Right ventricle myocardium inferior (tissue), 1 donor: ENCODE results near the gene AGPAT2. TPM values are rescaled to one million over a fixed set of nuclear protein-coding genes. Genes with fewer than 3 reads are reported as not detected.
A peak's percentile ranks its signal among the peaks of the same experiment; 100 is the strongest.
"Not testable (repeated sequence)": the region's sequence is repeated elsewhere in the genome, so short reads cannot be mapped to it uniquely, and the experiment has no call there.

ENCODE experiments used
- ATAC-seq: fragments of 200-7000 bp; cut with Tn5 transposase; one replicate; pipeline ENCODE4 v1.9.1; 2020; ENCODE audit warnings: mild to moderate bottlenecking, moderate library complexity
- DNase-seq: peaks from one replicate; pipeline ENCODE4 v3.0.0; 2021; ENCODE audit errors: missing footprints
- intact Hi-C: fragments of 100-400 bp; cut with DNase I; formaldehyde crosslinking; loops from one replicate; pipeline ENCODE4 v1.11.0; 2022
- total RNA-seq: library from RNA; stranded (reverse); fragmentation: NEBNext Ultra II Directional; extraction: Animal tissue kit (Norgen Biotek cat#: 25700); gene quantifications from one replicate; pipeline ENCODE4 v1.2.1, GENCODE V29; 2021
- donor health status: DM: no; HTN: yes; CAD: no; lungs with severe emphysema.

AGPAT2 gene
- total RNA-seq, 1 donor from 2014 or later: 57.9 TPM

DNA sequence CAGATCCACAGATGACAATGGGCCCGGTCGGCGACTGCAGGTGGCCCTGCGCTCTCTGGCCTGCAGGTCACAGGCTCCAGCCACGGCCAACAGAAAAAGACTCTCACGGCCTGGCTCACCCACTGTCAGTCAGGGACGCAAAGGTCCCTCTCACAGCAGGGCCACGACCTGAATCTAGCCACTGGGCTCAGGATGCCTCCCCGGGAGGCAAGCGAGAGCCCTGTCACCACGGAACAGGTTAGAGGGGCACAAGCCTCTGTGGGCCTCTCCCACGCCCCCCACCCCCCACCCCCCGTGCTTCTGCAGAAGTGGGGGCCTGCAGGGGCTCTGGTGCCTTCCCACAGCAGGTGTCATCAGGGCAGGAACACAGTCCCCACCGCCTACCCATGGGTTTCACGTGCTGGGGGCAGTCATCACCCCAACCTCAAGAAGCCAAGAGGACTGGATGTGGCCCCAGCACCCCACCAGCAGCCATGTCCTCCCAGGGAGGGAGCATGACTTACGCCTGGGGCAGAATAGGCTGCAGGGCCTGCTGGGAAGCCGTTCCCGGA is 41.8 kb downstream of the AGPAT2 start:
- DNase-seq (no peak), ATAC-seq (no peak)
- intact Hi-C loops: loop anchor here (2.0 kb wide), 1 partner anchor 17 kb away; the partner anchor contains the start of gene EGFL7

DNA sequence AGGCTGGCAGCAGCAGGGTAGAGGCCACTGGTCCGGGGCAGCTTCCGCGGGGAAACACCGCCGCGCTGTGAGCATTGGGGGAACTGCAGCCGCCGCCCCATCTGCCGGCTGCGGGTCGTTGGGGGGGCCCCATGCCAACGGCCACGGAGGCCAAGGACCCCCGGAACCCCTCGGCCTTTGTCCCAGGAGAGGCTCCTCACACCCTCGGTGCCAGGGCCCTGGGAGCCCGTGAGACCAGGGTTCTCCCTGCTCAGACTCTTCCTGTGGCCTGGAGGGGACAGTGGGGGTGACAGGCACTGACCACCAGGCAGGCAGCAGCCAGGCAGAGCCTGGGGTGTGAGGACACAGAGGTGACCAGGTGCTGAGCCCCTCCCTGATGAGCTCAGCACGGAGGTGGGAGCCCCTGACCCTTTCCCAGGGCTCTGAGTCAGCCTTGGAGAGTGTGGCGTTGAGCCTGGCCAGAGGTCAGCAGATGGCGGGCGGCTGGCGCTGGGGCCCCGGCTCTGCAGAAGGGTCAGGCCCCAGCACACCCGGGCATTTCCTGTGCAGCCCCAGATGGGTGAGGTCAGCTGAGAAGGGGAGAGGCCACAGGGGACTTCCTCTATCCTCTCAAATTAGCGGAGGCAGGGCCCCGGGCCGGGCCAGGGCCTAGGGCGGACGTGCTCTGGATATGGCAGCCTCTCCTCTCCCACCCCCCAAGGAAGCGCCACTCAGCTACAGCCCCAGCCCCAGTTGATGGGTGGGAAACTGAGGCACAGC is 42.5 kb downstream of the AGPAT2 start:
- DNase-seq (peak; percentile 91), ATAC-seq (peak; percentile 85)
- intact Hi-C loops: loop anchor here (2.0 to 5.0 kb wide), 2 partner anchors 18 to 48 kb away; partner anchors contain the start of gene EGFL7

DNA sequence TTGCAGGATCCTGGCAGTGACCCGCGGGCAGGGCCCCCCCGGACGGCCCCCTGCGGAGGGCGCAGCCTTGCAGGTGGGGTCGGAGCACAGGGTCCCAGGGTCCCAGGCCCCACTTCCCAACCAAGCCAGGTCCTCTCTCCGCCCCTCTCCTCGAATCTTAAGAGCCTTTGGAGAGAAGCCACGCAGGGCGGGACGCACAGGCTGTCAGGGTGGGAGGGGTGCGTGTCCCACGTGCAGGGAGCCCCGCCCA is 43.0 kb downstream of the AGPAT2 start:
- intact Hi-C loops: loop anchor here (2.0 to 5.0 kb wide), 2 partner anchors 19 to 48 kb away; partner anchors contain the start of gene EGFL7
- DNase-seq: peak; percentile 96
- ATAC-seq: no peak

DNA sequence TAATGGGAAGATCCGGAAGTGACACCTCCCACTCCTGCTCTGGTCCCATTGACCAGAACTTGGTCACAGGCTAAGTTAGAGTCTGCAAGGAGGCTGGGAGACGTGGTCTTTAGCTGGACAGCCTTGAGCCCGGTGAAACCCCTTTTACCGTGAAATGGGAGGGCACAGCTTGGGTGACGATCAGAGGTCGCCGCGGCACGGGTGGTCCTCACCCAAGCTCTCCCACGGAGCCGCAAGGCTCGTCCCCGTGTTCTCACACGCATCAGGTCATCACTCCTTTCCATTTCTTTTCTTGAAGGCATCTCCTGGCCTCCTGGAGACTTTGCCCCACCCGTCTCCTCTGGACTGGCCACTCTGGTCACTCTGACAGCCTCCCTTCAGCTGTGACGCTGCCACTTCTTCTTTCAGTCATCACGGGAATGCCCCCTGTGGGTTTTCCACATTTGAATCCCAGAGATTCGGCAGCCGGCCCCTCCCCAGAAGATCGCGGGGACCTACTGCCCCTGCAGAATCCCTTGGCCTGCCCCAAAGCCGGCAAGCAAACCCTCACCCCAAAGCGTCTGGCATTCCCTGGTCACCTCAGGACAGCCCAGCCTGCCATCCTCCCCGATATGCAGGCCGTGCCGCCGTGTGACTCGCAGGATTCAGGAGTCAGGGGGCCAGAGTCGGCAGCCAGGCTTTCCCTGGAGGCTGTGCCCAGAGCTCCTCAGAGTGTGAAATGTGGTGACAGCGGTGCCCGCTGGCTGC is 43.5 kb downstream of the AGPAT2 start:
- DNase-seq (peak; percentile 69), ATAC-seq (peak; percentile 6)
- intact Hi-C loops: loop anchor here (2.0 to 5.0 kb wide), 2 partner anchors 19 to 49 kb away; partner anchors contain the start of gene EGFL7

DNA sequence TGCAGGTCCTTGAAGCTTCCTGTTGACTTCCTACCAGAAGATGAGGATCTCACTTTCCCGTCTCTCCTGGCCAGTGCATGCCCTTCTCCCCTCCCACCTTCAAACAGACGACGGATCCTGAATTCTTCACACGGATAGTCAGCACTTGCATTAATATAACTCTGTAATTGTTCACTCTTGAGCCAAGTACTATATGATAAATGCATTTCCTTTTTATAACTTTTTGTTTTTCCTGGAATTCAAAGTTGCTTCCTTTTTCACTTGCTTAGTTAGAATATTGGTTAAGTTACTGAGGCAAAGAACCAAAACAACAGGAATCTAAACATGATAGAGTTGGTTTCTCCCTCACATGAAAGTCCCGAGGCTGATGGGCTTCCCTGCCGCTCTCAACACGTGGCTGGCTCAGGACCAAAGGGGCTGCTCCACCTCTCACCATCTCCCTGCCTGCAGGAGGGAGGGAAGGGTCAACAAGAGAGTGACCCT is 44.8 kb downstream of the AGPAT2 start:
- DNase-seq (no peak), ATAC-seq (no peak)
- intact Hi-C loops: loop anchor here (5.0 kb wide), 1 partner anchor 50 kb away; no protein-coding TSS in a partner anchor

DNA sequence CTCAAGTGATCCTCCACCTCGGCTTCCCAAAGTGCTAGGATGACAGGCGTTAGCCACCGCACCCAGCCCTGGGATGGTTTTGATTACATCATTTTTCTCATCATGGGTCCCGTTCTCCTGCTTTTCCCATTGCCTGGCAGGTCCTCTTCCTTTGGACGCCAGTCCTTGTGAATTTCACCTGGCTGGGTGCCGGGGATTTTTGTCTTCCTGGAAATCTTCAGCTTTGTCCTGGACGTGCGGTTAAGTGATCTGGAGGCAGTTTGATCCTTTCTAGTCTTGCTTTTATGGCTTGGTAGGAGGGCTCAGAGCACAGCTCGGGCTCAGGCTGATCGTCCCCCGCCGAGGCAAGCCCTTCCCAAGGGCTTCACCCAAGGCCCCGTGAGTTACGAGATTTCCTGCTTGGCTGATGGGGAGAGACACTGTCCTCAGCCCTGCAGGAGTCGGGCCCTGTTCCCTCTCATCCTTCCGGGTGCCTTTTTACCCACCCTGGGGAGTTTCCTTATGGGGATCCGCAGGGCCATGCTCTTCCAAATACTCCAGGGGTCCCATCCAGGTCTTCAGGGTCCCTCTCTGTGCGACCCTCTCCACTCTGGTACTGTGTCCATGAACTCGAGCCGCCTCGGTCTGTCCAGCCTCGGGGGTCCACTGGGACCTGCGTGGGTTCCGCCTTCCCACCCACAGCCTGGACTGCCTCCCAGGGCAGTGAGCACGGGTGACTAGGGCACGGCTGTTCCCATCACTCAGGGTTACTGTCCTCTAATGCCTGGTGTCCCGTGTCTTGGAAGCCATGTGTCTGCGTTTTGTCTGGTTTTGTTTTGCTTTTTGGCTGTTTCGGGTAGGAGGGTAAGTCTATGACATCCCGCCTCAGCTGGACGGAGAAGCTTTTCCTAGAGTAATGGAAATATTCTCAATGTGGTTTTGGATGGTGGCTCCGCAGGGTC is 46.8 kb downstream of the AGPAT2 start:
- DNase-seq: no peak
- ATAC-seq: no peak
- intact Hi-C loops: loop anchor here (5.0 kb wide), 1 partner anchor 52 kb away; no protein-coding TSS in a partner anchor

DNA sequence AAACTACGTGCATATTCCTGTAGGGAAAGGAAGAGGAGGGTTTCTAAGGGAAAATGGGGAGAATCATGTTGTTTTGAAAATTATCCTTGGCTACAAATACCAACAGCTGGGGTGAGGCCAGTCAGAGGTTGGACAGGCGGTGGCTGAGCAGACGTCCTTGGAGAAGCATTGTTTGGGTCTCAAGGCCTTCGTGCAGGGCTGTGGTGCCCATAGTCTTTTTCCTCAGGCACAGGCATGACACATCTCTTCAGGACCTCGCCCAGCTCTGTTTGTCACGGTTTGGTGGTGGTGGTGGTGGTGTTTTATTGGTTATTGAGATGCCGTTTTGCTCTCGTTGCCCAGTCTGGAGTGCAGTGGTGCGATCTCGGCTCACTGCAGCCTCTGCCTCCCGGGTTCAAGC is 52.4 kb downstream of the AGPAT2 start:
- ATAC-seq (no peak), DNase-seq (no peak)
- intact Hi-C loops: no loop called here

DNA sequence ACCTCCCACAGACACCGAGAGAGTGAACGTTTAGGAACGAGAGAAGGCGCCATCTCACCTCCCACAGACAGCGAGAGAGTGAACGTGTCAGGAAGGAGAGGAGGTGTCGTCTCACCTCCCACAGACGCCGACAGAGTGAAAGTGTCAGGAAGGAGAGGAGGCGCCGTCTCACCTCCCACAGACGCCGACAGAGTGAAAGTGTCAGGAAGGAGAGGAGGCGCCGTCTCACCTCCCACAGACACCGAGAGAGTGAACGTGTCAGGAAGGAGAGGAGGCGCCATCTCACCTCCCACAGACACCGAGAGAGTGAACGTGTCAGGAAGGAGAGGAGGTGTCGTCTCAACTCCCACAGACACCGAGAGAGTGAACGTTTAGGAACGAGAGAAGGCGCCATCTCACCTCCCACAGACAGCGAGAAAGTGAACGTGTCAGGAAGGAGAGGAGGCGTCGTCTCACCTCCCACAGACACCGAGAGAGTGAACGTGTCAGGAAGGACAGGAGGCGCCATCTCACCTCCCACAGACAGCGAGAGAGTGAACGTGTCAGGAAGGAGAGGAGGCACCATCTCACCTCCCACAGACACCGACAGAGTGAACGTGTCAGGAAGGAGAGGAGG is 54.7 kb downstream of the AGPAT2 start:
- ATAC-seq, intact Hi-C loops, DNase-seq: not testable (repeated sequence)

DNA sequence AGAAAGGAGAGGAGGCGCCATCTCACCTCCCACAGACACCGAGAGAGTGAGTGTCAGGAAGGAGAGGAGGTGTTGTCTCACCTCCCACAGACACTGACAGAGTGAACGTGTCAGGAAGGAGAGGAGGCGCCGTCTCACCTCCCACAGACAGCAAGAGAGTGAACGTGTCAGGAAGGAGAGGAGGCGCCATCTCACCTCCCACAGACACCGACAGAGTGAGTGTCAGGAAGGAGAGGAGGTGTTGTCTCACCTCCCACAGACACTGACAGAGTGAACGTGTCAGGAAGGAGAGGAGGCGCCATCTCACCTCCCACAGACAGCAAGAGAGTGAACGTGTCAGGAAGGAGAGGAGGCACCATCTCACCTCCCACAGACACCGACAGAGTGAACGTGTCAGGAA is 55.2 kb downstream of the AGPAT2 start:
- ATAC-seq, DNase-seq, intact Hi-C loops: not testable (repeated sequence)

DNA sequence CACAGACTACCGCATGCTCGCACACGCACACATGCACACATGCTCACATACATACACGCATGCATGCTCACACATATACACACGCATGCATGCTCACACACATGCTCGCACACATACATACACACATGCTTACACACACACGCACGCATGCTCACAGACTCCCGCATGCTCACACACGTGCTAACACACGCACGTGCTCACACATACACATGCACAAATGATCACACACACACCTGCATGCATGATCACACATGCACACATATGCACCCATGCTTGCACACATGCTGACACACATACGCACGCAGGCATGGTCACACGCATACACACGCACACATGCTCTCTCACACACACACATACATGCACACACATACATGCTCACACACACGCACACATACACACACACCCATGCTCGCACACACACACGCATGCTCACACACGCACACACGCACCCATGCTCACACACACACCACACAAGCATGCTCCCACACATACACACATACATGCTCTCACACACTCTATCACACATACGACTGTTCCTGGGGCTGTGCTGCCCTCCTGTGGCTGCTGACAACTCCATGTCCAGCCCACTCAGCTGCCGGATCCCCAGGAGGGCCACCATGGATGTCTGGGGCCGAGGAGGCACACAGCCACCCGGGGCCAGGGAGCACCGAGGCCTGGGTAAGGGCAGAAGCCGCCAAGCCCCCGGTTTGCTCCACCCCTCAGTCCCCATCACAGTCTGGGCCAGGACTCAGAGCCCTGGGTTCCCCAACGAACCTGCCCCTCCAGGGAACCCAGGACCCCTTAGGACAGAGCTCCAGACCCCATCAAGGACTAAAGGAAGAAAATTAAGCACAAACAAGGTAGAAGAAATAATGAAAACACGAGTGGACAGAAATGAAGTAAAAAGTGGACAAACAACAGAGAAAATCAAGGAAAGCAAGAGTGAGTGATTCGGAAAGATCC is 55.9 kb downstream of the AGPAT2 start:
- peak; percentile 91 for DNase-seq
- intact Hi-C loops: loop anchor here (1.0 kb wide), 2 partner anchors 143 to 147 kb away; no protein-coding TSS in a partner anchor
- ATAC-seq: peak; percentile 88

DNA sequence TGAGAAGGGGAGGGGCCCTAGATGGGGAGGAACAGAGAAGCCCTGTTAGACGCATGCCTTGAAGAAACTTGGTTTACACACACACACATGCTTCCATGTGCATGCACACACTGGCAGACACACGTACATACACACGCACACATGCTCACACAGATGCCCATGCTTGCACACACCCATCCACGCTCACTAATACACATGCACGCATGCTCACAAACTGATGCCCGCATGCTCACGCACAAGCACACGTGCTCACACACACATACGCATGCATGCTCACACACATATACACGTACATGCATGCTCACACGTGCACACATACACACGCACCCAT is 56.6 kb downstream of the AGPAT2 start:
- no peak for ATAC-seq
- DNase-seq: no peak
- intact Hi-C loops: no loop called here

DNA sequence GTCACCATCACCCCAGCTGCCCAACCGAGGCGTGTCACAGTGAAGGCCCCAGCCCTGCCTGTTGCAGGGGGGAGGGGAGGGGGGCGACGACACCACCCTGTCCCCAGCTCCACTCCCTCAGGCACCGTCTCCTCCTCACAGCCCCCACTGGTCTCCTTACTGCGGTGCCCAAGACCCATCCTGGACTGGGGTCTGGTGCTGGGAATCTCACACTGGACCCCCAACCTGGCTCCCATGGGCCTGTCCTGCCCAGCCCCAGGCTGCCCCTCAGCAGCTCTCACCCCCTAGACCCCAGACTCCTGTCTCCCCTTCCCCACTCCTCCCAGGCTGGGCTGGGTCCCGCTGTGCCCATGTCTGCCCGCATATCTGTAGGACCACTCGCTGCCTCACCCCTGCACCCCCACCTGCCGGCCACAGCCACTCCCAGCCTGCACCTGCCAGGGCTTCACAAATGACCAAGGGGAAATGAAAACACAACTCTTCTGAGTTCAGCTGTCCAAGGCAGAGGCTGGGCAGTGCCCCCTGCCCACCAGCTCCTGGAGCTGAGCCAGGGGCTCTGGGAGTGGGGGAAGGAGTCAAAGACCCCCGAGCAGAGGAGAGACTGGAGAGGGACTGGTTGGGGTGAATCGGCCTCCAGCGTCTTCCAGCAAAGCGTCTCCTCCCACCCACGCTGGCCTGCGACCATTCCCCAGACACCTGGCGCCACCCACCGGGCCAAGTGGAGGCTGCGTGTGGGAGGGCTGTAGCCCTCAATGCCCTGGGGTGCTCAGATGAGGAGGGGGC is 57.2 kb downstream of the AGPAT2 start:
- DNase-seq: peak; percentile 86
- ATAC-seq: peak; percentile 37
- intact Hi-C loops: loop anchor here (5.0 kb wide), 1 partner anchor 88 kb away; no protein-coding TSS in a partner anchor

DNA sequence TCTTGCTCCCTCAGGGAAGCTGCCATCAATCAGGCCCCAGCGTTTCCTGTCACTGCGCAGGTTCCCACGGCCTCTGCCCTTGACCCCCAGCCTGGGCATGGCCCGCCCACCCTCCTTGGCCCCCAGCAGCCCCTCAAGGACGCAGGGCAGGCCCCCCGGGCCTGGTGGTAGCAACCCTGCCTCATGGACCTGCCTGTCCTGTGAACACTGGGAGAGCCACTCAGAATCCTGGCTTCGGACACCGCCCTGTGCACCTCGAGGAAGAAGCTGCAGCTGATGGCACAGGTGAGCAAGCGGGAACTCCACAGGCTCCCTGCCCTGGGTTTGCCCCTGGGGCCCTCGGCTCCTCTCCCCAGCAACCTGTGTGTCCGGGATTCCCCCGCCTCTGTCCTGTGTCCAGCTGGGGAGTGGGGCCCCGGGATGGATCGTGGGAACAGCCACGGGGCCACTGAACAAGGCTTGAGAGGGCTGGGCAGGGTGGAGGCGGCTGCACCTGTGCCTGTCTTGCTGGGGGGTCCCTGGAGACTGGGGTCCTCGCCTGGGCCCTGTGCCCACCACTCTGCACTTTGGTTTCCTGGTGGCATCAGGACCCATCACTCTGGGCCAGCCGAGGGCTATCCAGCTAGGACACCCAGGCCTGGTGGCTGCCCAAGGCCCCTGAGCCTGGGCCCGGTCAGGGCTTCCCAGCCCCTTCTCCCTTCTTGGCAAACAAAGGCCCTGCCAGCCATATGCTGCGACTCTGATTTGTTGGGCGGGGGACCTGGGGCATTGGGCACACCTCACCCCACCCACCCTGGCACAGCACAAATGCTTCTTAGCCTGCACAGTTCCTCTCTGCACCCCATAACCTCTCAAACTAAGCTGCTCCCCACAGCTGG is 58.0 kb downstream of the AGPAT2 start:
- no peak for DNase-seq
- ATAC-seq: no peak
- intact Hi-C loops: loop anchor here (5.0 kb wide), 1 partner anchor 87 kb away; no protein-coding TSS in a partner anchor

DNA sequence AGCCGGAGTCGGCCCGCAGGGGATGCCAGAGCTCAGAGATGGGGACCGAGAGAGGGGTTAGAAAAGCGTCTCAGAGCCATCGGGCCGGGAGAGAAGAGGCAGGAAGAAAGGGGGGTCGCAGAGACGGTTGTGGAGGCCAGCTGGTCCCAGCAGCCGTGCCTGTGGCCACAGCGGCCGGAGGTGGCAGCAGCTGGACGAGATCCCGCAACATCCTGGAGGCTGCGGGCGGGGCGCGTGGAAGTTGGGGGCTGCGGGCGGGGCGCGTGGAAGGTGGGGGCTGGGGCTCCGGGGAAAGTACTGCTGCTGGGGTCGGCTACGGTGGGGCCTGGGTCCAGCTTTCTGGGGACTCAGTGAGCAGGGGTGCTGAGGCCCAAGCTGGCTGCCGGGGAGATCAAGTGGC is 59.0 kb downstream of the AGPAT2 start:
- no peak for DNase-seq
- no peak for ATAC-seq
- intact Hi-C loops: loop anchor here (5.0 kb wide), 1 partner anchor 86 kb away; no protein-coding TSS in a partner anchor

DNA sequence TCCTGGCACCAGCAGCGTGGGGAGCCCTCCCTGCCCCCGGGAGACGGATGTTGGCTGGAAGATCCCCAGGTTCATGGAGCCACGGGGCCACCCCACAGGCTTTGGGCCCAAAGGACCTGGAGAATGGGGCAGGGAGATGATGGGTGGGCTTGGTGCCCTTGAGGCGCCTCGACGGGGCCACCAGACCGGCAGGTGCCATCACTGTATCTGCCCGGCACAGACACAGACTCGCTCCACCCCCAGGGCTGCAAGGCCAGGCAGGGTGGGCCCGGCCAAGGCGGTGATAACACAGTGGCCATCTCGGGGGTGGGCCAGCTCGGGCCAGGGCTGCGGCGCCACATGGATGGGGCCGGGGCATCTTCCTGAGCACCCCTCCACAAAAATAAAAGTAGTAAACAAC is 59.6 kb downstream of the AGPAT2 start:
- DNase-seq: no peak
- ATAC-seq: no peak
- intact Hi-C loops: loop anchor here (5.0 kb wide), 1 partner anchor 85 kb away; no protein-coding TSS in a partner anchor
